GM19238 (cell line): ENCODE measurements around the gene ZC3H15.
"Not testable (repeated sequence)": the region's sequence is repeated elsewhere in the genome, so short reads cannot be mapped to it uniquely, and the experiment has no call there.

Experiments used
- DNase-seq: peaks from one replicate; pipeline ENCODE4 v3.0.0; 2011; ENCODE audit warnings: low spot score; ENCODE audit not compliant: insufficient read length

The ZC3H15 gene

GRCh38 chr2:186485871-186486650 is at the start of gene ZC3H15:
Gene ZC3H15 (plus strand): TSS chr2:186486260. CDS start chr2:186486383, 123 bp downstream.
- DNase-seq = peak; percentile 74

GRCh38 chr2:186437719-186438118 is 48.3 kb upstream of the ZC3H15 start:
- no peak for DNase-seq

- not testable (repeated sequence) for DNase-seq
Measured at GRCh38 chr2:186439673-186440095, 46.4 kb upstream of the ZC3H15 start.

- no peak for DNase-seq
Measured at GRCh38 chr2:186440506-186440905, 45.6 kb upstream of the ZC3H15 start.

GRCh38 chr2:186442885-186443284 is 43.2 kb upstream of the ZC3H15 start:
- no peak for DNase-seq

- DNase-seq = no peak
Measured at GRCh38 chr2:186443851-186444250, 42.2 kb upstream of the ZC3H15 start.

GRCh38 chr2:186445506-186445905 is 40.6 kb upstream of the ZC3H15 start:
- no peak for DNase-seq

GRCh38 chr2:186455613-186456012 is 30.4 kb upstream of the ZC3H15 start:
- DNase-seq = no peak

- DNase-seq = no peak
Measured at GRCh38 chr2:186456941-186457340, 29.1 kb upstream of the ZC3H15 start.

- no peak for DNase-seq
Measured at GRCh38 chr2:186457908-186458307, 28.2 kb upstream of the ZC3H15 start.

GRCh38 chr2:186459009-186459408 is 27.1 kb upstream of the ZC3H15 start:
- DNase-seq = no peak

- no peak for DNase-seq
Measured at GRCh38 chr2:186460465-186460864, 25.6 kb upstream of the ZC3H15 start.

- no peak for DNase-seq
Measured at GRCh38 chr2:186466743-186467142, 19.3 kb upstream of the ZC3H15 start.

- no peak for DNase-seq
Measured at GRCh38 chr2:186467421-186467820, 18.6 kb upstream of the ZC3H15 start.

GRCh38 chr2:186472722-186473493 is 13.2 kb upstream of the ZC3H15 start:
- not testable (repeated sequence) for DNase-seq

- not testable (repeated sequence) for DNase-seq
Measured at GRCh38 chr2:186474239-186474638, 11.8 kb upstream of the ZC3H15 start.

GRCh38 chr2:186477790-186478189 is 8.3 kb upstream of the ZC3H15 start:
- no peak for DNase-seq

GRCh38 chr2:186480991-186481390 is 5.1 kb upstream of the ZC3H15 start:
- no peak for DNase-seq

GRCh38 chr2:186484062-186484735 is 1.9 kb upstream of the ZC3H15 start:
- no peak for DNase-seq

- DNase-seq = no peak
Measured at GRCh38 chr2:186485576-186485870, 537 bp upstream of the ZC3H15 start.

- no peak for DNase-seq
Measured at GRCh38 chr2:186486651-186487647, 889 bp downstream of the ZC3H15 start.
